Neural cell (in vitro differentiated cells): ENCODE results near the gene ABCA2.

Experiments
- EP300 ChIP-seq: fragments of 450-650 bp; conservative IDR thresholded peaks from 2 replicates; pipeline ENCODE4 v1.6.1; 2014; ENCODE audit warnings: antibody characterized with exemption, mild to moderate bottlenecking, moderate library complexity; ENCODE audit not compliant: poor library complexity, severe bottlenecking
- TAF1 ChIP-seq: IDR thresholded peaks from 2 replicates; pipeline ENCODE4 v1.6.1; 2012; ENCODE audit warnings: low read depth
- TF ChIP-seq, protein P1 (sequence below): fragments of 450-650 bp; IDR thresholded peaks from 2 replicates; pipeline ENCODE4 v1.5.1; 2014; ENCODE audit warnings: antibody characterized with exemption, mild to moderate bottlenecking, moderate library complexity; ENCODE audit not compliant: poor library complexity, severe bottlenecking

DNA sequence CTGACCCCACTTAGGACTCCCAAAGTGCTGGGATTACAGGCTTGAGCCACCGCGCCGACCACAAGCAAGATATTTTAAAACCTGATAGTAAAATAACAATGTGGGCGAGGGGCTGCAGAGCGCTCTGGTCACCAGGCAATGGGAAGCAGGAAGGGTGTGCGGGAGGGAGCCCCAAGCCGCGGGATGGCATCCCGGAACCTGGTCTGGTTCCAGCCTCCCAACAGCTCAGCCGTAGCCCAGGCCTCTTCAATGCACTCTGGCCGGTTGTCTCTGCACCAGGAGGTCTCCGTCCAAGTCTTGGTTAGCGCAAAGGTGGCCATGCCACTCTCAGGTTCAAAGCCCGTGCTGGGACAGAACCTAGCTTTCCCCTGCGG lies 48.6 kb upstream of the ABCA2 start:
- TF ChIP-seq, protein P1, sequence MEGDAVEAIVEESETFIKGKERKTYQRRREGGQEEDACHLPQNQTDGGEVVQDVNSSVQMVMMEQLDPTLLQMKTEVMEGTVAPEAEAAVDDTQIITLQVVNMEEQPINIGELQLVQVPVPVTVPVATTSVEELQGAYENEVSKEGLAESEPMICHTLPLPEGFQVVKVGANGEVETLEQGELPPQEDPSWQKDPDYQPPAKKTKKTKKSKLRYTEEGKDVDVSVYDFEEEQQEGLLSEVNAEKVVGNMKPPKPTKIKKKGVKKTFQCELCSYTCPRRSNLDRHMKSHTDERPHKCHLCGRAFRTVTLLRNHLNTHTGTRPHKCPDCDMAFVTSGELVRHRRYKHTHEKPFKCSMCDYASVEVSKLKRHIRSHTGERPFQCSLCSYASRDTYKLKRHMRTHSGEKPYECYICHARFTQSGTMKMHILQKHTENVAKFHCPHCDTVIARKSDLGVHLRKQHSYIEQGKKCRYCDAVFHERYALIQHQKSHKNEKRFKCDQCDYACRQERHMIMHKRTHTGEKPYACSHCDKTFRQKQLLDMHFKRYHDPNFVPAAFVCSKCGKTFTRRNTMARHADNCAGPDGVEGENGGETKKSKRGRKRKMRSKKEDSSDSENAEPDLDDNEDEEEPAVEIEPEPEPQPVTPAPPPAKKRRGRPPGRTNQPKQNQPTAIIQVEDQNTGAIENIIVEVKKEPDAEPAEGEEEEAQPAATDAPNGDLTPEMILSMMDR, result no peak
- no peak for TF ChIP-seq TAF1
- no peak for TF ChIP-seq EP300
